ENCODE data around the gene SACS.

The SACS gene

GRCh38 chr13:23462815-23463559 is 29.5 kb upstream of the SACS start:
- peaks cover 14% of the 10 kb centered on the region for H3K9me3 ChIP-seq (ENCODE audit: insufficient read depth, low read length)
- TF ChIP-seq ZNF274 (IDR thresholded peaks at IDR 0.05; ENCODE audit: low read depth, low read length) (no peak), YY1 (IDR thresholded peaks at IDR 0.05; ENCODE audit: insufficient read depth, insufficient read length) (no peak), SUZ12 (IDR thresholded peaks at IDR 0.05; ENCODE audit: extremely low read depth, insufficient read depth, insufficient read length) (no peak)
- DNase-seq (ENCODE audit: low read depth, low spot score): no peak
- H3K9ac ChIP-seq (ENCODE audit: insufficient read length, low read depth): no peak overlapping the region
- H3K4me3 ChIP-seq (ENCODE audit: insufficient read length, low read depth): no peak overlapping the region
- peaks cover 12% of the 10 kb centered on the region for H3K27me3 ChIP-seq (ENCODE audit: insufficient read depth, insufficient read length)
- no peaks in the 10 kb centered on the region for H3K36me3 ChIP-seq (ENCODE audit: insufficient read depth, insufficient read length, low read length)
- H3K4me1 ChIP-seq (ENCODE audit: insufficient read depth, insufficient read length): no peaks in the 10 kb centered on the region

DNA sequence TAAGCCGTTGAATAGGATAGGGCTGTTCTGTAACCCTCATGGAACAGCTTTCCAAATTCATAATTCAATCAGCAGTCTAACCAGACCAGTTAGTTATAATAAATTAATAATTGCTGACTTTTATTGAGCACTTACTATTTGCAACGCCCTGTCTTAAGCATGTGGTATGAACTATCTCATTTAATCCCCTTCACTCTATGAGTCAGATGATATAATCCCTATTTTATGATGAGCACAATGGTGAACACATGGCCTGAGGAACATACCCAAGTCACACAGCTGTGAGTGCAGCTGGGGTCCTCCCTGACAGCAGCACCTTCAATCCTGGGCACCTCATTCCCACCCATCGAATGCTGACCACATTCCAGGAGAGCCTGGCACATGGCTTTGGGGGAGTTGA is 28.0 kb upstream of the SACS start:
- H3K4me3 ChIP-seq (ENCODE audit: insufficient read length, low read depth): no peak overlapping the region
- H3K9me3 ChIP-seq (ENCODE audit: insufficient read depth, low read length): peaks cover 6% of the 10 kb centered on the region
- peaks cover 12% of the 10 kb centered on the region for H3K27me3 ChIP-seq (ENCODE audit: insufficient read depth, insufficient read length)
- DNase-seq (ENCODE audit: low read depth, low spot score): no peak
- no peaks in the 10 kb centered on the region for H3K36me3 ChIP-seq (ENCODE audit: insufficient read depth, insufficient read length, low read length)
- no peak overlapping the region for H3K9ac ChIP-seq (ENCODE audit: insufficient read length, low read depth)
- H3K4me1 ChIP-seq (ENCODE audit: insufficient read depth, insufficient read length): no peaks in the 10 kb centered on the region
- no peak for TF ChIP-seq ZNF274 (IDR thresholded peaks at IDR 0.05; ENCODE audit: low read depth, low read length)
- TF ChIP-seq SUZ12 (IDR thresholded peaks at IDR 0.05; ENCODE audit: extremely low read depth, insufficient read depth, insufficient read length): no peak
- no peak for TF ChIP-seq YY1 (IDR thresholded peaks at IDR 0.05; ENCODE audit: insufficient read depth, insufficient read length)

- Histone ChIP-seq H3K9ac (ENCODE audit: insufficient read length, low read depth) (no peak overlapping the region), H3K9me3 (ENCODE audit: insufficient read depth, low read length) (peaks cover 6% of the 10 kb centered on the region), H3K4me3 (ENCODE audit: insufficient read length, low read depth) (no peak overlapping the region), H3K4me1 (ENCODE audit: insufficient read depth, insufficient read length) (no peaks in the 10 kb centered on the region), H3K27me3 (ENCODE audit: insufficient read depth, insufficient read length) (peaks cover 9% of the 10 kb centered on the region), H3K36me3 (ENCODE audit: insufficient read depth, insufficient read length, low read length) (no peaks in the 10 kb centered on the region)
- DNase-seq (ENCODE audit: low read depth, low spot score): no peak
- TF ChIP-seq ZNF274 (IDR thresholded peaks at IDR 0.05; ENCODE audit: low read depth, low read length): no peak
- no peak for TF ChIP-seq YY1 (IDR thresholded peaks at IDR 0.05; ENCODE audit: insufficient read depth, insufficient read length)
- no peak for TF ChIP-seq SUZ12 (IDR thresholded peaks at IDR 0.05; ENCODE audit: extremely low read depth, insufficient read depth, insufficient read length)
Measured at GRCh38 chr13:23460921-23461320, 27.4 kb upstream of the SACS start.

GRCh38 chr13:23460309-23460708 is 26.8 kb upstream of the SACS start:
- Histone ChIP-seq H3K27me3 (ENCODE audit: insufficient read depth, insufficient read length) (peaks cover 3% of the 10 kb centered on the region), H3K36me3 (ENCODE audit: insufficient read depth, insufficient read length, low read length) (no peaks in the 10 kb centered on the region), H3K9me3 (ENCODE audit: insufficient read depth, low read length) (peaks cover 4% of the 10 kb centered on the region), H3K9ac (ENCODE audit: insufficient read length, low read depth) (no peak overlapping the region), H3K4me3 (ENCODE audit: insufficient read length, low read depth) (no peak overlapping the region), H3K4me1 (ENCODE audit: insufficient read depth, insufficient read length) (no peaks in the 10 kb centered on the region)
- DNase-seq (ENCODE audit: low read depth, low spot score): no peak
- TF ChIP-seq YY1 (IDR thresholded peaks at IDR 0.05; ENCODE audit: insufficient read depth, insufficient read length) (no peak), SUZ12 (IDR thresholded peaks at IDR 0.05; ENCODE audit: extremely low read depth, insufficient read depth, insufficient read length) (no peak), ZNF274 (IDR thresholded peaks at IDR 0.05; ENCODE audit: low read depth, low read length) (no peak)

- Histone ChIP-seq H3K4me1 (ENCODE audit: insufficient read depth, insufficient read length) (no peaks in the 10 kb centered on the region), H3K9ac (ENCODE audit: insufficient read length, low read depth) (no peak overlapping the region), H3K4me3 (ENCODE audit: insufficient read length, low read depth) (no peak overlapping the region), H3K36me3 (ENCODE audit: insufficient read depth, insufficient read length, low read length) (no peaks in the 10 kb centered on the region), H3K27me3 (ENCODE audit: insufficient read depth, insufficient read length) (no peaks in the 10 kb centered on the region), H3K9me3 (ENCODE audit: insufficient read depth, low read length) (no peaks in the 10 kb centered on the region)
- DNase-seq (ENCODE audit: low read depth, low spot score): no peak
- TF ChIP-seq YY1 (IDR thresholded peaks at IDR 0.05; ENCODE audit: insufficient read depth, insufficient read length): no peak
- no peak for TF ChIP-seq SUZ12 (IDR thresholded peaks at IDR 0.05; ENCODE audit: extremely low read depth, insufficient read depth, insufficient read length)
- TF ChIP-seq ZNF274 (IDR thresholded peaks at IDR 0.05; ENCODE audit: low read depth, low read length): no peak
Measured at GRCh38 chr13:23458989-23459388, 25.5 kb upstream of the SACS start.

GRCh38 chr13:23456437-23457210 is 23.1 kb upstream of the SACS start:
- TF ChIP-seq YY1 (IDR thresholded peaks at IDR 0.05; ENCODE audit: insufficient read depth, insufficient read length) (no peak), ZNF274 (IDR thresholded peaks at IDR 0.05; ENCODE audit: low read depth, low read length) (no peak), SUZ12 (IDR thresholded peaks at IDR 0.05; ENCODE audit: extremely low read depth, insufficient read depth, insufficient read length) (no peak)
- Histone ChIP-seq H3K27me3 (ENCODE audit: insufficient read depth, insufficient read length) (no peaks in the 10 kb centered on the region), H3K4me1 (ENCODE audit: insufficient read depth, insufficient read length) (no peaks in the 10 kb centered on the region), H3K9me3 (ENCODE audit: insufficient read depth, low read length) (no peaks in the 10 kb centered on the region), H3K9ac (ENCODE audit: insufficient read length, low read depth) (no peak overlapping the region), H3K36me3 (ENCODE audit: insufficient read depth, insufficient read length, low read length) (no peaks in the 10 kb centered on the region), H3K4me3 (ENCODE audit: insufficient read length, low read depth) (no peak overlapping the region)
- DNase-seq (ENCODE audit: low read depth, low spot score): no peak
